ENCODE measurements around the gene MMP27. TPM values are rescaled to one million over a fixed set of nuclear protein-coding genes. Genes with fewer than 3 reads are reported as not detected.
"Not testable (repeated sequence)": the region's sequence is repeated elsewhere in the genome, so short reads cannot be mapped to it uniquely, and the experiment has no call there.

Gene MMP27
- polyA plus RNA-seq (ENCODE audit: insufficient read length in 4 of 4) = not detected

- DNase-seq (ENCODE audit: low read depth in 4 of 4, low spot score in 3 of 4) = no peak
Observed at GRCh38 chr11:102705626-102706025, at the start of gene MMP27. Gene MMP27 (minus strand): TSS chr11:102705769. CDS start chr11:102705714, 55 bp downstream.

- no peak for DNase-seq (ENCODE audit: low read depth in 4 of 4, low spot score in 3 of 4)
Observed at GRCh38 chr11:102753267-102753666, 47.7 kb upstream of the MMP27 start.

GRCh38 chr11:102751673-102752072 is 46.1 kb upstream of the MMP27 start:
- DNase-seq (ENCODE audit: low read depth in 4 of 4, low spot score in 3 of 4) = no peak

GRCh38 chr11:102749101-102749722 is 43.6 kb upstream of the MMP27 start:
- no peak for DNase-seq (ENCODE audit: low read depth in 4 of 4, low spot score in 3 of 4)

GRCh38 chr11:102746746-102747578 is 41.4 kb upstream of the MMP27 start:
- DNase-seq (ENCODE audit: low read depth in 4 of 4, low spot score in 3 of 4) = not testable (repeated sequence)

GRCh38 chr11:102734650-102735049 is 29.1 kb upstream of the MMP27 start:
- DNase-seq (ENCODE audit: low read depth in 4 of 4, low spot score in 3 of 4) = no peak

GRCh38 chr11:102733232-102733875 is 27.8 kb upstream of the MMP27 start:
- DNase-seq (ENCODE audit: low read depth in 4 of 4, low spot score in 3 of 4) = no peak

GRCh38 chr11:102730944-102731343 is 25.4 kb upstream of the MMP27 start:
- DNase-seq (ENCODE audit: low read depth in 4 of 4, low spot score in 3 of 4) = not testable (repeated sequence)

GRCh38 chr11:102729849-102730815 is 24.6 kb upstream of the MMP27 start:
- DNase-seq (ENCODE audit: low read depth in 4 of 4, low spot score in 3 of 4) = no peak

GRCh38 chr11:102727890-102728289 is 22.3 kb upstream of the MMP27 start:
- DNase-seq (ENCODE audit: low read depth in 4 of 4, low spot score in 3 of 4) = no peak

- DNase-seq (ENCODE audit: low read depth in 4 of 4, low spot score in 3 of 4) = no peak
Observed at GRCh38 chr11:102724904-102725500, 19.4 kb upstream of the MMP27 start, which contains the start of gene MMP8. Gene MMP8 (minus strand): TSS chr11:102724954. CDS start chr11:102724855, 99 bp downstream.

- no peak for DNase-seq (ENCODE audit: low read depth in 4 of 4, low spot score in 3 of 4)
Observed at GRCh38 chr11:102722821-102723220, 17.3 kb upstream of the MMP27 start.

GRCh38 chr11:102719620-102720277 is 14.2 kb upstream of the MMP27 start:
- DNase-seq (ENCODE audit: low read depth in 4 of 4, low spot score in 3 of 4) = no peak

- no peak for DNase-seq (ENCODE audit: low read depth in 4 of 4, low spot score in 3 of 4)
Observed at GRCh38 chr11:102717280-102717679, 11.7 kb upstream of the MMP27 start.

- DNase-seq (ENCODE audit: low read depth in 4 of 4, low spot score in 3 of 4) = no peak
Observed at GRCh38 chr11:102716527-102716926, 11.0 kb upstream of the MMP27 start.

- DNase-seq (ENCODE audit: low read depth in 4 of 4, low spot score in 3 of 4) = no peak
Observed at GRCh38 chr11:102712137-102712536, 6.6 kb upstream of the MMP27 start.

GRCh38 chr11:102709201-102709945 is 3.8 kb upstream of the MMP27 start:
- DNase-seq (ENCODE audit: low read depth in 4 of 4, low spot score in 3 of 4) = no peak

GRCh38 chr11:102708654-102709053 is 3.1 kb upstream of the MMP27 start:
- DNase-seq (ENCODE audit: low read depth in 4 of 4, low spot score in 3 of 4) = no peak

- DNase-seq (ENCODE audit: low read depth in 4 of 4, low spot score in 3 of 4) = no peak
Observed at GRCh38 chr11:102704841-102705240, 728 bp downstream of the MMP27 start.
